ENCODE measurements around the gene CISH.

DNA sequence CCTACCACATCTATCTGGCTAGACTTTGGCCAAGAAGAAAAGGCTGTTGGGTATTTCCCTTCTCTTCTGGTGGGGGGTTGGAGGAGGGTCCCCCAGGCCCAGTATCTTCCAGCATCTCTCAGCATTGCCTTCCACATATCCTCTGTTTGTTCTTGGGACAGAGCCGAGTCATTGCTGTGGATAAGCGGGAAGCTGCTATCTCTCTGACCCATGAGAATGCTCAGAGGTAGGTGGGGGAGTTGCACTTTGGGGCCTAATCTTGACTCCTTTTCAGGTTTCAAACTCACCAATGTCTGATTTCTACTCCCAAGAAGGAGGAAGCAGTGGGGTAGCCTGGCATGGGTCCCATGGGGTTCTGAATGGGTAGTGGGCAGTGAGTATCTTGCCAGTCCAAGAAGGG, 34.2 kb downstream of the CISH start:
- TF ChIP-seq, protein P1, sequence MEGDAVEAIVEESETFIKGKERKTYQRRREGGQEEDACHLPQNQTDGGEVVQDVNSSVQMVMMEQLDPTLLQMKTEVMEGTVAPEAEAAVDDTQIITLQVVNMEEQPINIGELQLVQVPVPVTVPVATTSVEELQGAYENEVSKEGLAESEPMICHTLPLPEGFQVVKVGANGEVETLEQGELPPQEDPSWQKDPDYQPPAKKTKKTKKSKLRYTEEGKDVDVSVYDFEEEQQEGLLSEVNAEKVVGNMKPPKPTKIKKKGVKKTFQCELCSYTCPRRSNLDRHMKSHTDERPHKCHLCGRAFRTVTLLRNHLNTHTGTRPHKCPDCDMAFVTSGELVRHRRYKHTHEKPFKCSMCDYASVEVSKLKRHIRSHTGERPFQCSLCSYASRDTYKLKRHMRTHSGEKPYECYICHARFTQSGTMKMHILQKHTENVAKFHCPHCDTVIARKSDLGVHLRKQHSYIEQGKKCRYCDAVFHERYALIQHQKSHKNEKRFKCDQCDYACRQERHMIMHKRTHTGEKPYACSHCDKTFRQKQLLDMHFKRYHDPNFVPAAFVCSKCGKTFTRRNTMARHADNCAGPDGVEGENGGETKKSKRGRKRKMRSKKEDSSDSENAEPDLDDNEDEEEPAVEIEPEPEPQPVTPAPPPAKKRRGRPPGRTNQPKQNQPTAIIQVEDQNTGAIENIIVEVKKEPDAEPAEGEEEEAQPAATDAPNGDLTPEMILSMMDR (IDR thresholded peaks at IDR 0.05 in 4 of 5, conservative IDR thresholded peaks at IDR 0.05 in 1 of 5) = no peak
- TF ChIP-seq POLR2A (IDR thresholded peaks at IDR 0.05) = no peak
